SK-N-MC (cell line): ENCODE data around the gene GRIK2.

Source experiments
- DNase-seq: peaks from one replicate; pipeline ENCODE4 v3.0.0-alpha.2; 2011; ENCODE audit warnings: low read depth, low spot score
- H3K27ac ChIP-seq: fragments of 200-600 bp; sonication (generic); 2 replicates; pipeline ENCODE4 v1.5.1; 2016; ENCODE audit warnings: mixed run types
- H3K36me3 ChIP-seq: fragments of 200-600 bp; sonication (generic); 2 replicates; pipeline ENCODE4 v1.6.1; 2017; ENCODE audit warnings: antibody characterized with exemption, low read length, mixed read lengths; ENCODE audit not compliant: insufficient read depth
- H3K4me3 ChIP-seq: fragments of 200-600 bp; sonication (generic); 2 replicates; pipeline ENCODE4 v1.5.1; 2016
- H3K9ac ChIP-seq: fragments of 200-600 bp; sonication (generic); 2 replicates; pipeline ENCODE4 v1.8.0; 2017; ENCODE audit warnings: mixed run types, mixed read lengths; ENCODE audit not compliant: insufficient read length
- H3K9me3 ChIP-seq: fragments of 200-600 bp; sonication (generic); 2 replicates; pipeline ENCODE4 v1.6.1; 2017; ENCODE audit warnings: low read depth, mild to moderate bottlenecking, antibody characterized with exemption, low read length, moderate library complexity, mixed read lengths
- EZH2 ChIP-seq: fragments of 200-600 bp; sonication (generic); IDR thresholded peaks from one replicate; pipeline ENCODE4 v1.6.1; 2017; ENCODE audit warnings: antibody characterized with exemption
- FOXP2 ChIP-seq: optimal IDR thresholded peaks from 2 replicates; pipeline ENCODE3; 2011; ENCODE audit warnings: mild to moderate bottlenecking, moderate library complexity; ENCODE audit not compliant: insufficient read depth; ENCODE audit errors: extremely low read length, control extremely low read depth
- POLR2AphosphoS5 ChIP-seq: IDR thresholded peaks from 2 replicates; pipeline ENCODE4 v1.6.1; 2012; ENCODE audit warnings: mild to moderate bottlenecking, low read depth, low read length, borderline replicate concordance

GRIK2 gene

GRCh38 chr6:101926149-101926925 lies 532.8 kb downstream of the GRIK2 start:
- no peak for DNase-seq
- Histone ChIP-seq H3K9ac (peak overlapping the region; percentile 30), H3K36me3 (peaks cover 17% of the 10 kb centered on the region), H3K4me3 (peak overlapping the region; percentile 47; the same call in 1 of the 2 replicates), H3K27ac (peak overlapping the region; percentile 97), H3K9me3 (0 out of 2 replicates have a peak, but pooled peaks cover 2% of the 10 kb centered on the region)
- TF ChIP-seq POLR2AphosphoS5 = no peak

GRCh38 chr6:101931766-101932165 lies 538.3 kb downstream of the GRIK2 start:
- DNase-seq = peak; percentile 76
- TF ChIP-seq EZH2 (no peak), FOXP2 (no peak)
- Histone ChIP-seq H3K4me3 (peak overlapping the region; percentile 40; the same call in 1 of the 2 replicates), H3K9ac (no peak overlapping the region), H3K36me3 (peaks cover 21% of the 10 kb centered on the region), H3K9me3 (0 out of 2 replicates have a peak, but pooled peaks cover 2% of the 10 kb centered on the region), H3K27ac (peak overlapping the region; percentile 92)

GRCh38 chr6:101932704-101933103 lies 539.2 kb downstream of the GRIK2 start:
- H3K9ac ChIP-seq = no peak overlapping the region
- no peak for TF ChIP-seq FOXP2
- TF ChIP-seq POLR2AphosphoS5 = no peak
- TF ChIP-seq EZH2 = no peak
- H3K27ac ChIP-seq = peak overlapping the region; percentile 92; the same call in 1 of the 2 replicates
- H3K9me3 ChIP-seq = 0 out of 2 replicates have a peak, but pooled peaks cover 2% of the 10 kb centered on the region
- no peak for DNase-seq
- peaks cover 21% of the 10 kb centered on the region for H3K36me3 ChIP-seq
- H3K4me3 ChIP-seq = no peak overlapping the region

GRCh38 chr6:101935732-101936131 lies 542.2 kb downstream of the GRIK2 start:
- no peak overlapping the region for H3K27ac ChIP-seq
- no peak overlapping the region for H3K9ac ChIP-seq
- peaks cover 4% of the 10 kb centered on the region; the same call in 1 of the 2 replicates for H3K36me3 ChIP-seq
- no peak overlapping the region for H3K4me3 ChIP-seq
- no peaks in the 10 kb centered on the region for H3K9me3 ChIP-seq
- TF ChIP-seq FOXP2 = no peak
- no peak for TF ChIP-seq EZH2
- TF ChIP-seq POLR2AphosphoS5 = no peak
- no peak for DNase-seq

- DNase-seq = no peak
- H3K36me3 ChIP-seq = 0 out of 2 replicates have a peak, but pooled peaks cover 4% of the 10 kb centered on the region
- H3K4me3 ChIP-seq = no peak overlapping the region
- TF ChIP-seq FOXP2 (no peak), POLR2AphosphoS5 (no peak), EZH2 (no peak)
- no peaks in the 10 kb centered on the region for H3K9me3 ChIP-seq
- H3K9ac ChIP-seq = no peak overlapping the region
- H3K27ac ChIP-seq = no peak overlapping the region
Measured at GRCh38 chr6:101936516-101936915, 543.0 kb downstream of the GRIK2 start.

- H3K9ac ChIP-seq = no peak overlapping the region
Measured at GRCh38 chr6:101937108-101937507, 543.6 kb downstream of the GRIK2 start.

GRCh38 chr6:101940391-101940790 lies 546.9 kb downstream of the GRIK2 start:
- H3K36me3 ChIP-seq = no peaks in the 10 kb centered on the region; the same call in 1 of the 2 replicates
- DNase-seq = no peak
- no peaks in the 10 kb centered on the region; the same call in 1 of the 2 replicates for H3K9me3 ChIP-seq
- TF ChIP-seq FOXP2 = no peak
- TF ChIP-seq EZH2 = no peak
- no peak for TF ChIP-seq POLR2AphosphoS5
- H3K27ac ChIP-seq = no peak overlapping the region
- H3K4me3 ChIP-seq = no peak overlapping the region
- no peak overlapping the region for H3K9ac ChIP-seq

More at GRCh38 chr6:101937108-101937507, 543.6 kb downstream of the GRIK2 start:
- TF ChIP-seq FOXP2 (no peak), POLR2AphosphoS5 (no peak), EZH2 (no peak)
- DNase-seq = no peak
- Histone ChIP-seq H3K27ac (no peak overlapping the region), H3K36me3 (0 out of 2 replicates have a peak, but pooled peaks cover 4% of the 10 kb centered on the region), H3K4me3 (no peak overlapping the region), H3K9me3 (no peaks in the 10 kb centered on the region)

- DNase-seq = peak; percentile 44
- H3K4me3 ChIP-seq = 0 out of 2 replicates have a peak overlapping the region, but pooled peaks have one; percentile 22
- TF ChIP-seq POLR2AphosphoS5 (no peak; the same call in 1 of the 2 replicates), FOXP2 (no peak), EZH2 (no peak)
- peaks cover 9% of the 10 kb centered on the region; the same call in 1 of the 2 replicates for H3K9me3 ChIP-seq
- no peak overlapping the region for H3K9ac ChIP-seq
- peak overlapping the region; percentile 86 for H3K27ac ChIP-seq
- peaks cover 13% of the 10 kb centered on the region; the same call in 1 of the 2 replicates for H3K36me3 ChIP-seq
Measured at GRCh38 chr6:101956961-101957360, 563.5 kb downstream of the GRIK2 start.

GRCh38 chr6:101961357-101961756 lies 567.8 kb downstream of the GRIK2 start:
- no peak overlapping the region for H3K4me3 ChIP-seq
- H3K9ac ChIP-seq = no peak overlapping the region
- no peak for DNase-seq
- peaks cover 13% of the 10 kb centered on the region; the same call in 1 of the 2 replicates for H3K36me3 ChIP-seq
- no peak for TF ChIP-seq EZH2
- no peak for TF ChIP-seq POLR2AphosphoS5
- no peak for TF ChIP-seq FOXP2
- H3K9me3 ChIP-seq = peaks cover 9% of the 10 kb centered on the region; the same call in 1 of the 2 replicates
- H3K27ac ChIP-seq = no peak overlapping the region
